Fibroblast of lung (primary cell): ENCODE measurements around the gene SNX30.

Experiments
- CTCF ChIP-seq, 2 donors: IDR thresholded peaks in 1 of 2; conservative IDR thresholded peaks in 1 of 2; 1 replicate in 1 of 2; 2 replicates in 1 of 2; pipeline ENCODE4 v1.5.1; 2011 to 2012; ENCODE audit warnings: low read length in 2 of 2, control low read depth in 1 of 2, inconsistent platforms in 1 of 2, low read depth in 1 of 2, mild to moderate bottlenecking in 1 of 2
- EZH2 ChIP-seq: IDR thresholded peaks from 2 replicates; pipeline ENCODE4 v1.5.1; 2012; ENCODE audit warnings: low read length, control low read depth, mild to moderate bottlenecking; ENCODE audit errors: missing control alignments

GRCh38 chr9:112777914-112778313 is 27.4 kb downstream of the SNX30 start:
- TF ChIP-seq CTCF (conservative IDR thresholded peaks at IDR 0.05 in 1 of 2, IDR thresholded peaks at IDR 0.05 in 1 of 2; ENCODE audit: low read depth in 1 of 2, low read length in 2 of 2) (no peak), EZH2 (no peak)
